ENCODE measurements around the gene C17orf107.

GRCh38 chr17:4949321-4950074, 50.2 kb downstream of the C17orf107 start:
- no peak for TF ChIP-seq GATA2 (IDR thresholded peaks at IDR 0.05; ENCODE audit: low read depth, low read length)
- no peak for TF ChIP-seq GATA3 (IDR thresholded peaks at IDR 0.05; ENCODE audit: low read depth, low read length)
